HG03520 (cell line): Measurements from ENCODE around the gene REV1.
"Not testable (repeated sequence)": the region's sequence is repeated elsewhere in the genome, so short reads cannot be mapped to it uniquely, and the experiment has no call there.

ENCODE experiments used
- ATAC-seq: cut with Tn5 transposase; IDR thresholded peaks from one replicate; pipeline ENCODE4 v1.9.1; 2021; ENCODE audit warnings: mild to moderate bottlenecking, moderate library complexity; ENCODE audit not compliant: unreplicated experiment

The REV1 gene

DNA sequence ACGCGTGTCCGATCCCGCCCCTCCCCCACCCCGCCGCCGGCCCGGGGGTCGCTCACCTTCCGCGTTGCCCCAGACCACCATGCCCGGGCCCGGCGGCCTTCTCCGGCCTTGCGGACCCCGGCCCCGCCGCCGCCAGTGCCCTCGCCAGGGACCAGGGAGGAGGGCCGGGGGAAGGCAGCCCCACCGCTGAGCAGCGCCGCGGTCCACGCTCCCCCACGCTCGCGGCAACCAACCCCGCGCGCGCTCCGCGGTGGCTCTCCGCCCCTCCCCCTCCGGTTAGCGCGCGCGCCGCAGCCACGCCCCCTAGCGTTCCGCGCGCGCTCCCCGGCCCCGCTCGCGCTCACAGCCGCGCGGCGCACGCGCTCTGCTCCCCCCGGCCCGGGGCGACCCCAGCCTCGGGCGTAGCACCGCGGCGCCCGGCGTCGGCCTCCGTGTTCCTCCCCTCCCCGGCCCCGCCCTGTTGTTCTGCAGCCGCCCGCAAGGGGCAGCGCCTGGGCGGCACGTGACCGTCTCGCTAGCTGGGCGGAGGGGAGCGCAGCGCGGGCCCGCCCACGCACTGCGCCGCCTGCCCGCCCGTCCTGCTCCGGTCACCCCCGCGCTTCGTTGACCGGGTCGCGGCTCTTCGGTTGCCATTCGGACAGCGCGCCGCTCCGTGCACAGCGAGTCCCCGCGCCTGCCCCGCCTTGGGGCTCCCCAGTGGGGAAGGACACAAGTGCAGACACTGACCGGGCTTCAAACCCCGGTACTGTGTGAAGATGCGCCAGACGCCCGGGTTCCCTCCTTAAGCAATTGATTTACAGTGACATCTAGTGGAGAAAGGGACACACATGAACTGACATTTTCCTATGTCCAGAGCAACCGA, at the start of gene REV1:
REV1 (minus strand) TSS at position 257 of the 862 bp plus-strand sequence. CDS start 25,042 bp downstream, outside the sequence.
- peak; percentile 71 for ATAC-seq

GRCh38 chr2:99537910-99538485, 48.2 kb upstream of the REV1 start:
- no peak for ATAC-seq

GRCh38 chr2:99524056-99524455, 34.2 kb upstream of the REV1 start:
- no peak for ATAC-seq

GRCh38 chr2:99522157-99522556, 32.3 kb upstream of the REV1 start:
- ATAC-seq = no peak

DNA sequence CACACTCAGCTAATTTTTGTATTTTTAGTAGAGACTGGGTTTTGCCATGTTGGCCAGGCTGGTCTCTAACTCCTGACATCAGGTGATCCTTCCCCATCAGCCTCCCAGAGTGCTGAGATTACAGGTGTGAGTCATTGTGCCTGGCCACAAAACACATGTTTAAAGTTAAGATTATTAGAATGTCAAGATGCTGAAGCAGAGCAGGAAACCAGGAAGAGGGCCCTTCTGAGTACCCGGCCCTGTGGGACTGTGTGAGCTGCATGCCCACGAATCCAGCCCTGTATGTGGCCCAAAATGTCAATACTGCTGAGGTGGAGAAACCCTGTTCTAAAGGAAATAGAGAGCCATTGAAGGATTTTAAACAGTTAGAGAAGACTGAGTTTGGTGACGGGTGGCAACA, 31.0 kb upstream of the REV1 start:
- no peak for ATAC-seq

DNA sequence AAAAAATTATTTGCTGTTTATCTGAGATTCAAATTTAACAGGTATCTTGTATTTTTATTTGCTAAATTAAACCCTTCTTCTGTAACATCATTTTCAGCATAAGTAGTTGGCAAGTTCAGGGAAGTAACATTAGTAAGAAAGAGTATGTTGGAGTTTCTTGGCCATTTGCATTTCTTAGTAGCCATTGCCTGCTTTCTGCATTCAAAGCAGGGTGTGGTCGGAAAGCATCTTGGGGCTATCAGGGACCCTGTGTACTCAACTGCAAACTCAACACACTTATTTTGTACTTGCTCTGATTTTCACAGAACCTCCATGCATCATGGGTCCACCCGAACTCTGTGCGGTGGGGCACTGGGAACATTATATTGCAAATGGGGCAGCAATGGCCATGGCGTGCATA, 30.4 kb upstream of the REV1 start:
- no peak for ATAC-seq

DNA sequence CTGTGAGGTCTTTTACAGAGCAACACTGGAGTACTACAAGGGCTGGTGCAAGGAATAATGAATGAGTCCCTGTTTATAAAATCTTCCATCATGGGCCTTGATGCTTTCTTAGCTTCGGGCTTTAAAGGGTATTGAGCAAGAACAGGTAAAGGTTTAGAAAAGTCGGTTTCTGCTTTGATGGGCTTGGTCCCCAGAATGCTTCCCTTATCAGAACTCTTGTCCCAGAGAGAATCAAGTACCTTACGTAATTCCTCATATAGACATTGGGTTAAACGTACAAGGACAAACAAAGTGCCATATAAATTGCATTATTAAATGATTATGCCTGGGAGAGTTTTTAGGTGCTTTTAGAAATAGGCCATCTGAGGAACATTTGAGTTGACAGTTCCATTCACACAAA, 24.5 kb upstream of the REV1 start:
- ATAC-seq = no peak

- no peak for ATAC-seq
Measured at GRCh38 chr2:99512181-99512591, 22.4 kb upstream of the REV1 start.

DNA sequence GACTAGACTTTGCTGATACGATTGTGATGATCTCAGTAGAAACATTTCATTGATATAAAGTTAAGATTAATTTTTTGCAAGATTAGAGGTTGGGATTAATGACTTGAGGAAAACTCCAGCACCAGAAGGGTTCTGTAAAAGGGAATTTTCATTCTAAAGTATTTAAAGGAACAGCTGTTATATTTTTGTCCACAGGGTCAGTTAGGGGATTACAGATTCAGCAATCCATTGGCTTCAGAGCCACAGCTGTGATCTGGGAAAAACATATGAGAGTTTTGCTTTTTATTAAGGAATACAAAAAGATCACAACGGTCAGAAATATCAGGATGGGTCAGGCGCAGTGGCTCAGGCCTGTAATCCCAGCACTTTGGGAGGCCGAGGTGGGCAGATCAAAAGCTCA, 19.6 kb upstream of the REV1 start:
- ATAC-seq = no peak

- no peak for ATAC-seq
Measured at GRCh38 chr2:99507937-99508818, 18.4 kb upstream of the REV1 start.

- ATAC-seq = no peak
Measured at GRCh38 chr2:99504844-99505584, 15.2 kb upstream of the REV1 start.

DNA sequence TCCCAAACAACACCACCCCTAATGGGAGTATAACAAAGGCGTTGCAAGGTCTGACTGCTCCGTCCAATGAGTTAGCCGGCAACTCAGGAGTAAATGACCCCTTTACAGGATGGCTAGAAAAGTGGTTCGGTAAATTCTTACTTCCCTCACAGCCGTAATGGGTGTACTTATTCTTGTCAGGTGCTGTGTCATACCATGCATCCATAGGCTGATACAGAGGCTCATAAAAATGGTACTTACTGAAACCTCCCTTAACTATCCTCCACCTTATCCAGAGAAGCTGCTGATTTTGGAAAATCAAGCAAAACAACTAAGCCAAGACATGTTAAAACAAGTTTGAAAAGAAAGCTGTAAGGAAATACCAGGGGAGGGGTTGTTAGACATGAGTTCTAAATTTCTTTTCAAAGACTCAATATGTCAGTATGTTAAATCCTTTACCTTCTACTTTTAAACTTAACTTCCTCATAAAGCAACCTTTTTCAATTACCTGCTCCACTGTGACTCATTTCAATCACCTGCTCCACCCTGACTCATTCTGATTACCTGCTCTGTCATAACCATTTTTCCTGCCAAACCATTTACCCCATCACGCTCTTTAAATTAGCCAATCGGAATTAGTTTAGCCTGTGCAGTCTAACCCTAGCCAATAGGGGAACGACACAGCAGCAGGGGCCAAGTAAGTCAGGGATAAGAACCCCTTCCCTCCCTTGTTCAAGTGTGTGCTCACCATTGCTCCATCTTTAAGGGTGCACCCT, 14.0 kb upstream of the REV1 start:
- ATAC-seq = not testable (repeated sequence)

- no peak for ATAC-seq
Measured at GRCh38 chr2:99496021-99496420, 6.2 kb upstream of the REV1 start.

DNA sequence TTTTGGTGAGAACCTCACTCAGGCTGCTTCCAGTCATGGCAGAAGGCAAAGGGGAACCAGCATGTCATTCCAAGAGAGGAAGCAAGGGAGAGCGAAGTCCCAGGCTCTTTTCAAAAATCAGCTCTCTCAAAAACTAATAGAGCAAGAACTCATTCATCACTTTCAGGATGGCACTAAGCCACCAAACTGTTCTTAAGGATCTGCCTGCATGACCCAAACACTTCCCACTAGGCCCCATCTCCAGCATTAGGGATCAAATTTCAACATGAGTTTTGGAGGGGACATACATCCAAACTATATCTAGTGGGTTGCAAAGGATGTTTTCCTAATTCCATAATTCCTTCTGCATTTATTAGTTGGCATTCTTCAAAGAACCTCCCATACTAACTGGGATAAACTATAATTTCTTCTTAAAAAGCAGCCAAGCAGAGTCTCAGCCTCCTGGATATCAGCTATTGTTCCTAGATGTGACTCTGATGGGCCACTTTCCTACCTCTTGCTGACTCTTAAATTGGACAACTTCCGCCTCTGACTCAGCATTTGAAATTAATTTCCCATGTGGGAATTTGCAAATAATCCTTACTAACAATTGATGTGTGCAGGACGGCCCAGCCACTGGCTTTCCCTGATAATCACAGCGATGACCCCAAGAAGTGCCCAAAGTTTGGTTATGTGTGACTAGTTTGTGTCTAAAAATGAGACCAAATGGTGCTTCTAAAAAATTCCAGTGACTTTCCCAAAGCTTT, 5.5 kb upstream of the REV1 start:
- ATAC-seq = no peak

GRCh38 chr2:99492721-99493120, 2.9 kb upstream of the REV1 start:
- no peak for ATAC-seq

GRCh38 chr2:99490623-99491461, 1.0 kb upstream of the REV1 start:
- no peak for ATAC-seq

- peak; percentile 26 for ATAC-seq
Measured at GRCh38 chr2:99489063-99489760, 605 bp downstream of the REV1 start.

DNA sequence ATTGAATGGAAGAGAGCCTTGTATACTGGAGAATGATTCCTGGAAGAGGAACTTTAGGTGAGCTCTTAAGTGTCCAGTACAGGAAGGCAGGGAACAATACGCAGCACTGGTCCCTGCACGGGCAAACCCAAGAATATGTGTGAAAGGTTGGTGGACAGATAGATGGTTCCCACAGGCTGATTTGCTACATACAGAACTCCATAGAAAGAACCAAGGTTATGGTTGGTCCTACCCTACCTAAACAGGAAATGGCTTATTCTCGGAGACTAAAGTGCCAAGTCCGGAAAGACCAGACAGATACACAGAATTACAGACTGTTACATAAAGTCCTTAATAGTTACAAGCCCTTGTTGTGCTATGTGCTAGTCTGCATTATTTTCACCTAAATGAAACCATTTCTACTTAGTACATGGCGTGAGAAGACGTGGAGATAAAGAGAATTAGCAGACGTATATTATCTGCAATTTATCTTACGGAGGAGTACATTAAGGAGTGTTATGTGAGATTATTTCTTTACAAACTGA, 1.2 kb downstream of the REV1 start:
- no peak for ATAC-seq
